T-helper 17 cell (primary cell): Measurements from ENCODE around the gene KDM2A. TPM values are rescaled to one million over a fixed set of nuclear protein-coding genes. Genes with fewer than 3 reads are reported as not detected.

Experiments
- ATAC-seq: fragments of 150-1000 bp; cut with Tn5 transposase; 2 replicates; pipeline ENCODE4 v1.10.0; 2021; ENCODE audit warnings: mild to moderate bottlenecking, moderate library complexity
- DNase-seq, 3 donors: peaks; one replicate each; pipeline versions ENCODE4 v3.0.0 to v3.0.0-alpha.2; 2020 to 2021
- H3K9me3 ChIP-seq: one replicate; pipeline ENCODE4 v1.7.0; 2013; ENCODE audit warnings: low read length, mild to moderate bottlenecking; ENCODE audit not compliant: control insufficient read depth, poor library complexity, severe bottlenecking
- H3K27ac Mint-ChIP-seq: one replicate; pipeline ENCODE4 v1.8.0; 2022; ENCODE audit warnings: mild to moderate bottlenecking, moderate library complexity, mixed read lengths
- H3K27me3 Mint-ChIP-seq: one replicate; pipeline ENCODE4 v1.8.0; 2022; ENCODE audit warnings: mixed read lengths
- H3K36me3 Mint-ChIP-seq: one replicate; pipeline ENCODE4 v1.8.0; 2022; ENCODE audit warnings: low read depth, mixed read lengths
- H3K4me1 Mint-ChIP-seq: one replicate; pipeline ENCODE4 v1.8.0; 2022; ENCODE audit warnings: mild to moderate bottlenecking, mixed read lengths
- H3K4me3 Mint-ChIP-seq: one replicate; pipeline ENCODE4 v1.8.0; 2022; ENCODE audit warnings: mild to moderate bottlenecking, moderate library complexity, mixed read lengths
- total RNA-seq, 4 donors: library from RNA in 2 of 4; stranded (reverse) in 2 of 4; gene quantifications; one replicate each; pipeline ENCODE4 v1.2.3 and lab custom pipeline; 2022 to 2026

KDM2A gene
- total RNA-seq, 2 donors from 2014 or later, result 366 to 425 TPM

DNA sequence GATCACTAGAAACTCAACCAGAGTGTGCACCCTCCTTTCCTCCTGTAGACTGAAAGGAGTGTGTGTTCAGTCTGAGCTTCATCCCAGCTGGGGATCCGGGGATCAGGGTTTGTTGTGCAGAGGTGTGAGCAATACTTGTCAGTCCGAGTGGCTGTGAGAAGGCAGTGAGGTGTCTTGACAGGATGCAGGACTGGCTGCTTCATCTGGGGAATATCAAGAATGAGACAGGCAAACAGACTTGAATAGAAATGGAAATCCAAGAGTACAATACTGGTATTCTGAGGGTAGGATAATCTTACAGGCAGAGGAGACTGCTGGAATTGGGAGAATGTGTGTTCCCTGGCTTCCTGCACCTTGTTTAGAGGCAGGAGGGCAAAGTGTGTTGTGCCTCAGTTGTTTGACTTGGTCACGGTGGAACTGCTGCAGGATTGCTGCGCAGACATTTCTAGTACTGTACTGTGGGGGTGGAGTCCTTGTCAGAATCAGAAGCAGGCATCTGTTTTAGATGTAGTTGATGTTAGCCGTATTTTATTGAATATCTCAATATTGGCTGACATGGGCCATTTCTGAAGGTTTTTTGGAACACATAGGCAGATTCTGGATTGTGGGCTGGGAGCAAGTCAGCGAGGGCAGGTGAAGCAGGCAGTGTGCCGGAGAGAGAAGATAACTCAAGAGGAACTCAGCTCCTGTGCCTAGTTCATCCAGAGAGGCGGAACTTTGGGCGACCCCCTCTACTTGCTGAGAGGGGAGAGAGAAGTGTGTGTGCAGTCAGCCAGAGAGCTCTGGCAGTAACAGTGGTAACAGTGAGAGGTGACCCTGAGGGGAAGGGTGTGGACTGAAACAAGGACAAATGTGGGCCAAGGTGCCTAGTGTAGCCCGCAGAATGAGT, 120.1 kb downstream of the KDM2A start:
- DNase-seq (no peak), ATAC-seq (no peak)
- H3K4me1 Mint-ChIP-seq, result peaks cover 44% of the 10 kb centered on the region
- no peaks in the 10 kb centered on the region for H3K9me3 ChIP-seq
- peak overlapping the region; percentile 100 for H3K27ac Mint-ChIP-seq
- peaks cover 6% of the 10 kb centered on the region for H3K36me3 Mint-ChIP-seq
- H3K4me3 Mint-ChIP-seq, result peak overlapping the region; percentile 99
- H3K27me3 Mint-ChIP-seq, result no peaks in the 10 kb centered on the region

DNA sequence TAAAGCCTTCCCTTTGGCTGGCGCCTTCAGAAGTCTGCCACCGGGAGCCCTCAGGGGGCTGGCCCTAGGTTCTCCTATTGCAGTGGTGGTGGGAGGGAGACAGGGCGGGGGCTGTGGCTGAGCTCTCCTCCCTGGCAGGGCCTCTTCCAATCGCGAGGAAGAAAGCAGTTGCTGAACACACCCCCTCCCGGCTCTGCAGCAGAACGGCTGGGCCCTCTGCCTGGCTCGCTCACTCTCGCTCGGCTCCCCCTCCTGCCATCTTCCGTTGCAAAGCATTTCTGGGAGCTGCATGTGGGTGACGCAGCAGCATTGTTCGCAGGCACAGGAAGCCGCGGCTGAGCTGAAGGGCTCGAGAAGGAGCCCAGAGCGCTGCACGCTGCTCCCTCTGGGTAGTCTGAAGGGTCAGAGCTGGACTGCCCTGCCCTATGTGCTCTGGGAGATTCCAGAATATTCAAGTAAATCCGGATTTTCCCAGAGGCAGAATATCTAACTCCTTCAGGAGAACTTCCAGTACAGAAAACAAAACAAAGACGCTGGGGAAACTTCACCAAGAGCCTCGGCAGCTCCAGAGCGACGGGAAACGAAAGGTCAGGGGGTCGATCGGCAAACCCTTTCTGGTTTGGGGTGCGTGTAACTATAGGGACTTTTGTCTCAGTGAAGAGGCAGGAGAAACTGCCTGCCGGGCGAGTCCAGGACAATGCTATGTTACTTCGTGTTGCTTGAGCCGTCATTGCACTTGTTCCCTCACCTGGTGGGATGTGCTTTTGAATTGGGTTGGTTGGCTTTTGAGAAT, 120.9 kb downstream of the KDM2A start:
- no peaks in the 10 kb centered on the region for H3K27me3 Mint-ChIP-seq
- H3K4me1 Mint-ChIP-seq, result peaks cover 45% of the 10 kb centered on the region
- peak; percentile 91 to 95 (median 92) for DNase-seq
- H3K4me3 Mint-ChIP-seq, result peak overlapping the region; percentile 99
- ATAC-seq, result peak; percentile 87
- peaks cover 6% of the 10 kb centered on the region for H3K36me3 Mint-ChIP-seq
- H3K27ac Mint-ChIP-seq, result peak overlapping the region; percentile 100
- no peaks in the 10 kb centered on the region for H3K9me3 ChIP-seq

DNA sequence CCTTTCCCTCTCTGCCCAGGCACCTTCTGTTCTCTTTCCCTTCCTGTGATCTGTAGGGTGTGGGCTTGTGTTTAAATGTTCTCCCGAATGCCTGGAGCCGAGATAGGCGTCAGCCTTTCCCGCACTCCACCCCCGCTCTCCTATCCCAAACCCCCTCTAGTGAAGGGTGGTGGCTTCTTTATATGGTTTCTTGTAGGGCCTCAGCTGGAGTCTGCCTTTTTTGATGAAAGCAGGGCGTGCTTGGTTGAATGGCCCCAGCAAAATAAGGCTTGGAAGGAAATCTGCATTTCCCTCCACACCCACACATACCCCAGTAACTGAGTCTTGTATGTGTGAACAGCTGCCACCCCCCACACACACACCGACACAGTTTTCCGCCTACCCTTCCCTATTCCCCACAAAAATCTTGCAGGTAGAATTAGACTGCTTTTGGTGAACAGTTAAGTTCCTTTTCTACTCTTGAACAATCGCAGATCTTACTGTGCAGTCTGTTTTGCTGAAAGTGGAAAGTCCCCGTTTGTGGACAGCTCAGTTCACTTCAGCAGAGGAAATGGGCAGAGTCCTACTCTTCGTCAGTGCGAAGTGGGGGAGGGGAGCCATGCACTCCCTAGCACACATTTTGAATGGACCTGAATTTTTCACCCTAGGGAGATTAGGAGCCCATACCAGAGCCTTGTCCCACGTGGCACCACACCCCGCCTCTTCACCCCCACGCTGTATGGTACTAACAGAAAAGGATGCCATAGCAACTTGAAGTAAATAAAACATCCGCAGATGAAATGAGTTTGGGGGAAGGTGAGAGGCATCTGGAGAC, 121.7 kb downstream of the KDM2A start:
- peaks cover 51% of the 10 kb centered on the region for H3K4me1 Mint-ChIP-seq
- no peaks in the 10 kb centered on the region for H3K27me3 Mint-ChIP-seq
- H3K27ac Mint-ChIP-seq, result peak overlapping the region; percentile 100
- DNase-seq, result peak; percentile 66 to 80 (median 76)
- H3K9me3 ChIP-seq, result no peaks in the 10 kb centered on the region
- H3K4me3 Mint-ChIP-seq, result peak overlapping the region; percentile 99
- peaks cover 10% of the 10 kb centered on the region for H3K36me3 Mint-ChIP-seq
- ATAC-seq, result peak; percentile 62

DNA sequence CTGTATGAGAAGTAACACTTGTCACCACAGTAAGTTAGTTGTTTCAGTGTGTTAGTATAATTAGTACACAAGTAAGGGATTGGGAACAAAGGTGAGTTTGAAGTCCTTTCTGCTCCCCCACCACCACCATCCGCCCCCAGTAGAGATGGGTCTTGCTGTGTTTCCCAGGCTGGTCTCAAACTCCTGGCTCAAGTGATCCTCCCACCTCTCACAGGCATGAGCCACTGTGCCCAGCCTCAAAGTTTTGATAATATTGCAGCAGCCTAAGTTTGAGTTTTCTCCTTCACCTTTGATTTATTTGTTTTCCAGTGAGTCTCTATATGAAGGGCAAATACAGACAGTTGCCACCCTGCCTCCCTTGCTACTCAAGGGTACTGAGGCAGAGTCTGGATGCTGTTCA, 123.5 kb downstream of the KDM2A start:
- H3K9me3 ChIP-seq, result no peaks in the 10 kb centered on the region
- Mint-ChIP-seq H3K36me3 (peaks cover 10% of the 10 kb centered on the region), H3K27me3 (no peaks in the 10 kb centered on the region), H3K4me1 (peaks cover 56% of the 10 kb centered on the region), H3K27ac (peak overlapping the region; percentile 100), H3K4me3 (peak overlapping the region; percentile 99)
- ATAC-seq, result no peak
- no peak for DNase-seq

DNA sequence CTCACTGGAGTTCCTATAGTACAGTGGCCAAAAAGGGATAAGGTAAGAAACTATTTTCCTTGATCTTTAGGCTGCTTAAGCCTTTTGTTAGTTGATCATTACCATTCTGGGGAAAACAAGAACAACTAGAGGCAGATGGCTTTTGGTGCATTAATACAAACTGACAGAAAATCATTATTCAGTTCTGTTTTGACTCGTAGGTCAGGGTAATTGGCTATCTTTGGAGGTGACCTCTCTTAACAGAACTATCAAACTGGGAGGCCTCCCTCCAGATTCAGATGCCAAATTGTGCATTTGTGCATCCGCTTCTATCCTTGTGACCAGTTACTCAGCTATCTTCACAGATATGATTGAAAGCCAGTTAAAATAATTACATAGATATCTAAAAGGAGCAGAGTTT, 124.0 kb downstream of the KDM2A start:
- Mint-ChIP-seq H3K27ac (peak overlapping the region; percentile 100), H3K4me1 (peaks cover 57% of the 10 kb centered on the region), H3K27me3 (no peaks in the 10 kb centered on the region), H3K36me3 (peaks cover 10% of the 10 kb centered on the region), H3K4me3 (peak overlapping the region; percentile 99)
- H3K9me3 ChIP-seq, result no peaks in the 10 kb centered on the region
- DNase-seq (no peak), ATAC-seq (no peak)

DNA sequence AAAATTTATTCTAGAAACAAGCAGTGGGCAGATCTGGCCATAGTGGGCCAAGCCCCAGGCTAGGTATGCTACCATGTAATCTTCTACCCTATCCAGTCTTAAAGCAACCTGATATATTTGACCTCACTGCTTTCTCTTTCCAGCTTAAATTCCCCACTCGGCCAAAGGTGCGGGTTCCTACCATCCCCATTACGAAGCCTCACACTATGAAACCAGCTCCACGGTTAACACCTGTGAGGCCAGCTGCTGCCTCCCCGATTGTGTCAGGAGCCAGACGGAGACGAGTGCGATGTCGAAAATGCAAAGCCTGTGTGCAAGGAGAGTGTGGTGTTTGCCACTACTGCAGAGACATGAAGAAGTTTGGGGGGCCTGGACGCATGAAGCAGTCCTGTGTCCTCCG, 126.0 kb downstream of the KDM2A start:
- no peak for DNase-seq
- peaks cover 52% of the 10 kb centered on the region for H3K4me1 Mint-ChIP-seq
- H3K27ac Mint-ChIP-seq, result peak overlapping the region; percentile 100
- H3K36me3 Mint-ChIP-seq, result peaks cover 12% of the 10 kb centered on the region
- peak overlapping the region; percentile 63 for H3K4me3 Mint-ChIP-seq
- H3K9me3 ChIP-seq, result no peaks in the 10 kb centered on the region
- no peaks in the 10 kb centered on the region for H3K27me3 Mint-ChIP-seq
- ATAC-seq, result no peak

DNA sequence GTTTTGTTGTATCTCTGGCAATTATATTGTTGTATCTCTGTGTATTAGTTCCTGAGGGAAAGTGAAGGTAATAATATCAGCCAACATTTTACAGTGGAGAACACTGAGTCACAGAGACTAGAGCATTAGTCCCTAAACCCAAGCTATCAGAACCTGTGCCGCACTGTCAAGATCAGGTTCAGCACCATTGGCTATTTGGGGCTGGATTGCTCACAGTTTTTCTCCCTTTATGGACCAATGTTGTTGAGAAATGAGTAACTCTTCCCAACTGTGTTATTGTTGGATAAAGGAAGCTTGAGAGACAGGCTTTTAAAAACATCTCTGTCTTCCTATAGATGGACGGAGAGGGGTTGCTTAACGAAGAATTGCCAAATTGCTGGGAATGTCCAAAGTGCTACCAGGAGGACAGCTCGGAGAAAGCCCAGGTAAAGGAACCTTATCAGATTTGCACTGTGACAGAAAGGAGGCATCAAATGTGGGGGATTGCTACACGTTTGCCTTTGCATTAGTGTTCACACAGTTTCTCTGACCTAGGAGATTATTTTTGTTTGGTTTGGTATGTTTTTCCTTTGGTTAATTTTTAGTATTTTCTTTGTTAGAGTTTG, 129.0 kb downstream of the KDM2A start:
- Mint-ChIP-seq H3K36me3 (peaks cover 9% of the 10 kb centered on the region), H3K27me3 (no peaks in the 10 kb centered on the region), H3K4me1 (peaks cover 35% of the 10 kb centered on the region), H3K4me3 (no peak overlapping the region), H3K27ac (peak overlapping the region; percentile 100)
- DNase-seq, result no peak
- no peak for ATAC-seq
- no peaks in the 10 kb centered on the region for H3K9me3 ChIP-seq

DNA sequence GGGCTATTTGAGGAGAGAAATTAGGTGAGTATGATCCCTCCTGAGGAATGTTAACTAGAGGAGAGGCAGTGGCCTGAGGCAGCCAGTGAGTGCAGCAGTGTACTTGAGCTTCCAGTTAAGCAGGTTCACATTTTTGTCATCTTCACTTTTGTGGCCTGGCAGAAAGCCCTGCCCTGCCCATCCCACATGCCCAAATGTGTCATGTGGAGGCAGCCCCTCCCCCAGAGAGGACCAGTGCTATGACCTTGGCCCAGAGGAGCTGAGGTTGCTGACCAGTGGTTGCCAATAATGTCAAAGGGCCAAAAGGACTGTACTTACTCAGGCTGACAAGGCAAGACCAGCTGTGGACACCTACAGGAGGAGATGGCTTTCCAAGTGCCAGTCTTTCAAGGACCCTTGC, 129.6 kb downstream of the KDM2A start:
- peaks cover 41% of the 10 kb centered on the region for H3K4me1 Mint-ChIP-seq
- peaks cover 13% of the 10 kb centered on the region for H3K36me3 Mint-ChIP-seq
- DNase-seq, result no peak
- H3K27ac Mint-ChIP-seq, result peak overlapping the region; percentile 100
- H3K4me3 Mint-ChIP-seq, result no peak overlapping the region
- no peaks in the 10 kb centered on the region for H3K9me3 ChIP-seq
- H3K27me3 Mint-ChIP-seq, result no peaks in the 10 kb centered on the region
- no peak for ATAC-seq

DNA sequence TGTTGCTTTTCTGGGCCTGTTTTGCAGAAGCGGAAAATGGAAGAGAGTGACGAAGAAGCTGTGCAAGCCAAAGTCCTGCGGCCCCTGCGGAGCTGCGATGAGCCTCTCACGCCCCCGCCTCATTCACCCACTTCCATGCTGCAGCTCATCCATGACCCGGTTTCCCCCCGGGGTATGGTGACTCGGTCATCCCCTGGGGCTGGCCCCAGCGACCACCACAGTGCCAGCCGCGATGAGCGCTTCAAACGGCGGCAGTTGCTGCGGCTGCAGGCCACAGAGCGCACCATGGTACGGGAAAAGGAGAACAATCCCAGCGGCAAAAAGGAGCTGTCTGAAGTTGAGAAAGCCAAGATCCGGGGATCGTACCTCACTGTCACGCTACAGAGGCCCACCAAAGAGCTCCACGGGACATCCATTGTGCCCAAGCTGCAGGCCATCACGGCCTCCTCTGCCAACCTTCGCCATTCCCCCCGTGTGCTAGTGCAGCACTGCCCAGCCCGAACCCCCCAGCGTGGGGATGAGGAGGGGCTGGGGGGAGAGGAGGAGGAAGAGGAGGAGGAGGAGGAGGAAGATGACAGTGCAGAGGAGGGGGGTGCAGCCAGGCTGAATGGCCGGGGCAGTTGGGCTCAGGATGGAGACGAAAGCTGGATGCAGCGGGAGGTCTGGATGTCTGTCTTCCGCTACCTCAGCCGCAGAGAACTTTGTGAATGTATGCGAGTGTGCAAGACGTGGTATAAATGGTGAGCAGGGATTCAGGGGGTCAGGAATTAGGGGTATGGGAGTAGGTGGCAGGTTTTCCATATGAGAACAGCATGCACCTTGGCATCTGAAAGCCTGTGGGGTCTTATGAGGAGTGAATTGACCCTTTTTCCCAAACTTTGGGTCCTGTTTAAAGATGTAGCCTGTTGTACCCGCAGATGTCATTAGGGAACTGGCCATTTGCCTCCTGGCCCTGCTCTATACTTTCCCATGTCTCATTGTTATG, 131.3 kb downstream of the KDM2A start:
- ATAC-seq (no peak), DNase-seq (no peak)
- H3K4me3 Mint-ChIP-seq, result peak overlapping the region; percentile 78
- peak overlapping the region; percentile 100 for H3K27ac Mint-ChIP-seq
- peaks cover 9% of the 10 kb centered on the region for H3K36me3 Mint-ChIP-seq
- peaks cover 39% of the 10 kb centered on the region for H3K4me1 Mint-ChIP-seq
- H3K27me3 Mint-ChIP-seq, result no peaks in the 10 kb centered on the region
- no peaks in the 10 kb centered on the region for H3K9me3 ChIP-seq

DNA sequence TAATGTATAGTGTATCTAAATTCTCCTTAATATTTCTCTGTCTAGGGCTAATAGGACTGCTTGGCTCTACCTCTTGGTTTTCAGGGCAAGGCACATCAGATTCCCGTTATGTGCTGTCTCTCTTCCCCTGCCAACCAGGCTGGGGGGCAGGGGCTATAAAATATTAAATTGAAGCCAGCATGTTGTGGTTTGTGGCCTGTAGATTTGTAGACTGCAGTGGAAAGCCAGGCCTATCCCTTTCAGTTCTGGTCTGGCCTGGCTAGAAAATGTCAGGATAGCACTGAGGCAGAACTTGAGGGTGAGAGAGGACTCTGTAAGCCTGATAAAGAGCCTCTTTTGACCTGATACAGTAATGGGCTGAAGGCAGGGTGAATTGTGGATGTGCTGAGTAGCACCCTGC, 132.8 kb downstream of the KDM2A start:
- no peaks in the 10 kb centered on the region for H3K27me3 Mint-ChIP-seq
- peaks cover 9% of the 10 kb centered on the region for H3K36me3 Mint-ChIP-seq
- no peak overlapping the region for H3K4me3 Mint-ChIP-seq
- ATAC-seq (no peak), DNase-seq (no peak)
- no peak overlapping the region for H3K27ac Mint-ChIP-seq
- H3K9me3 ChIP-seq, result no peaks in the 10 kb centered on the region
- H3K4me1 Mint-ChIP-seq, result peaks cover 32% of the 10 kb centered on the region

DNA sequence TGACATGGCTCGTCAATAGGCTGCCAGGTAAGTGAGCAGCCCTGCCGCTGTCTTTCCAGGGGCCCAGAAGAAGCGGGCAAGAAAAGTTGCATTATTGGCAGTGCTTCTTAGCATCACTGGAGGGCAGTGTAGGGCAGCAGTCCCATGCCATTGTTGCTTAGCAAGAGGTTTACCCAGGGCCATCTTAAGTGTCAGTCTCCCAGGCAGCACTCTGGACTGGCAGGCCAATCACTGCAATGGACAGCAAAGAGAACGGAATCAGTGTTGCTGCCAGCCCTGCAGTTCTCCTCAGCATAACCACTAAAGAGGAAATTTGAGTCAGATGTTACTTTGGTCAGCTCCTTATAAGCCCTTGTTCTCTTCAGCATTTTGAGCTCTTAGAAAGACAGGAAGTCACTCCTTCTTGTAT, 133.8 kb downstream of the KDM2A start:
- peak overlapping the region; percentile 5 for H3K4me3 Mint-ChIP-seq
- H3K27ac Mint-ChIP-seq, result peak overlapping the region; percentile 81
- peaks cover 36% of the 10 kb centered on the region for H3K4me1 Mint-ChIP-seq
- DNase-seq, result no peak
- peak; percentile 55 for ATAC-seq
- no peaks in the 10 kb centered on the region for H3K9me3 ChIP-seq
- peaks cover 9% of the 10 kb centered on the region for H3K36me3 Mint-ChIP-seq
- no peaks in the 10 kb centered on the region for H3K27me3 Mint-ChIP-seq
